Globus pallidus (tissue), 1 donor: ENCODE measurements around the gene THADA.
A peak's percentile ranks its signal among the peaks of the same experiment; 100 is the strongest.
"Not testable (repeated sequence)": the region's sequence is repeated elsewhere in the genome, so short reads cannot be mapped to it uniquely, and the experiment has no call there.

Experiments used
- DNase-seq: peaks from one replicate; pipeline ENCODE4 v3.0.0-alpha.2; 2015; ENCODE audit warnings: low spot score

THADA gene

GRCh38 chr2:43302182-43302960 is 293.5 kb downstream of the THADA start:
- no peak for DNase-seq

GRCh38 chr2:43300781-43301583 is 294.9 kb downstream of the THADA start:
- DNase-seq, result no peak

- no peak for DNase-seq
Observed at GRCh38 chr2:43300222-43300621, 295.6 kb downstream of the THADA start.

- no peak for DNase-seq
Observed at GRCh38 chr2:43298500-43298899, 297.3 kb downstream of the THADA start.

GRCh38 chr2:43297740-43298139 is 298.1 kb downstream of the THADA start:
- DNase-seq, result not testable (repeated sequence)

GRCh38 chr2:43294973-43295603 is 300.8 kb downstream of the THADA start:
- no peak for DNase-seq

GRCh38 chr2:43293744-43294695 is 301.8 kb downstream of the THADA start:
- peak; percentile 12 for DNase-seq

GRCh38 chr2:43292851-43293743 is 302.7 kb downstream of the THADA start:
- DNase-seq, result no peak

GRCh38 chr2:43292297-43292696 is 303.5 kb downstream of the THADA start:
- no peak for DNase-seq

GRCh38 chr2:43289331-43289730 is 306.5 kb downstream of the THADA start:
- no peak for DNase-seq

- DNase-seq, result no peak
Observed at GRCh38 chr2:43288417-43289305, 307.2 kb downstream of the THADA start.

- no peak for DNase-seq
Observed at GRCh38 chr2:43285987-43286386, 309.9 kb downstream of the THADA start.

- no peak for DNase-seq
Observed at GRCh38 chr2:43284967-43285366, 310.9 kb downstream of the THADA start.

GRCh38 chr2:43284347-43284746 is 311.5 kb downstream of the THADA start:
- DNase-seq, result not testable (repeated sequence)

GRCh38 chr2:43280994-43281393 is 314.8 kb downstream of the THADA start:
- DNase-seq, result no peak

GRCh38 chr2:43279317-43279840 is 316.5 kb downstream of the THADA start:
- no peak for DNase-seq

- no peak for DNase-seq
Observed at GRCh38 chr2:43278564-43279220, 317.1 kb downstream of the THADA start.

GRCh38 chr2:43276962-43277391 is 318.9 kb downstream of the THADA start:
- no peak for DNase-seq
